Ishikawa (cell line): ENCODE measurements around the gene CCNB3.

Source experiments
- CEBPB ChIP-seq: IDR thresholded peaks from 2 replicates; pipeline ENCODE4 v1.6.1; 2012
- CREB1 ChIP-seq: IDR thresholded peaks from 2 replicates; pipeline ENCODE4 v1.6.1; 2012; ENCODE audit warnings: low read depth
- EGR1 ChIP-seq: IDR thresholded peaks from 2 replicates; pipeline ENCODE4 v1.6.1; 2012
- EP300 ChIP-seq: IDR thresholded peaks from 2 replicates; pipeline ENCODE4 v1.6.1; 2012; ENCODE audit warnings: borderline replicate concordance
- FOXM1 ChIP-seq: IDR thresholded peaks from 2 replicates; pipeline ENCODE4 v1.6.1; 2012; ENCODE audit warnings: low read depth, borderline replicate concordance
- MAX ChIP-seq: IDR thresholded peaks from 2 replicates; pipeline ENCODE4 v1.6.1; 2012
- NFIC ChIP-seq: IDR thresholded peaks from 2 replicates; pipeline ENCODE4 v1.6.1; 2012
- RAD21 ChIP-seq: IDR thresholded peaks from 2 replicates; pipeline ENCODE4 v1.6.1; 2012; ENCODE audit warnings: low read depth
- TAF1 ChIP-seq: IDR thresholded peaks from 2 replicates; pipeline ENCODE4 v1.6.1; 2012; ENCODE audit warnings: low read depth, mild to moderate bottlenecking
- TCF12 ChIP-seq: IDR thresholded peaks from 2 replicates; pipeline ENCODE4 v1.6.1; 2012; ENCODE audit warnings: low read depth
- TEAD4 ChIP-seq: IDR thresholded peaks from 2 replicates; pipeline ENCODE4 v1.6.1; 2012
- YY1 ChIP-seq: IDR thresholded peaks from 2 replicates; pipeline ENCODE4 v1.6.1; 2012; ENCODE audit warnings: low read depth
- ZBTB7A ChIP-seq: IDR thresholded peaks from 2 replicates; pipeline ENCODE4 v1.6.1; 2012; ENCODE audit warnings: low read depth
- TF ChIP-seq, protein P1 (sequence below): IDR thresholded peaks from 2 replicates; pipeline ENCODE4 v1.6.1; 2012
- TF ChIP-seq, protein P2 (sequence below): IDR thresholded peaks from 2 replicates; pipeline ENCODE4 v1.6.1; 2012; ENCODE audit warnings: low read depth, mild to moderate bottlenecking

The CCNB3 gene

GRCh38 chrX:50167366-50167765 lies 37.2 kb upstream of the CCNB3 start:
- no peak for TF ChIP-seq MAX
- no peak for TF ChIP-seq TCF12
- TF ChIP-seq CREB1: no peak
- TF ChIP-seq NFIC: no peak
- TF ChIP-seq FOXM1: no peak
- no peak for TF ChIP-seq TAF1
- TF ChIP-seq CEBPB: no peak
- no peak for TF ChIP-seq EGR1
- TF ChIP-seq, protein P1, sequence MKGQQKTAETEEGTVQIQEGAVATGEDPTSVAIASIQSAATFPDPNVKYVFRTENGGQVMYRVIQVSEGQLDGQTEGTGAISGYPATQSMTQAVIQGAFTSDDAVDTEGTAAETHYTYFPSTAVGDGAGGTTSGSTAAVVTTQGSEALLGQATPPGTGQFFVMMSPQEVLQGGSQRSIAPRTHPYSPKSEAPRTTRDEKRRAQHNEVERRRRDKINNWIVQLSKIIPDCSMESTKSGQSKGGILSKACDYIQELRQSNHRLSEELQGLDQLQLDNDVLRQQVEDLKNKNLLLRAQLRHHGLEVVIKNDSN: no peak

DNA sequence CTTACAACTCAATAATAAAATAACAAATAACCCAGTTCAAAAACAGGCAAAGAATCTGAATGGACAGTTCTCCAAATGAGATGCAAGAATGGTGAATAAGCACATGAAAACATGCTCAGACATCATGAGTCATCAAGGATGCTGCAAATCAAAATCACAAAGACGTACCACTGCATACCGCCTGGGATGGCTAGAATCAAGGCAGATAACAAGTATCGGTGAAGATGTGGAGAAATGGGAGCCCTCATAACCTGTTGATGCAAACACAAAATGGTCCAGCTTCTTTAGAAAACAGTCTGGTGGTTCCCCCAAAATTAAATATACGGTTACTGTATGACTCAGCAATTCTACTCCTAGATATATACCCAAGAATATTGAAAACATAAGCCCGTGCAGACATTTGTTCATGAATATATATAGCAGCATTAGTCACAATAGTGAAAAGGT lies 36.3 kb upstream of the CCNB3 start:
- TF ChIP-seq TEAD4 (no peak), NFIC (no peak), FOXM1 (no peak), CREB1 (no peak), TAF1 (no peak), MAX (no peak), CEBPB (no peak), EP300 (no peak), YY1 (no peak), EGR1 (no peak), RAD21 (no peak)
- TF ChIP-seq, protein P1: no peak
- TF ChIP-seq, protein P2, sequence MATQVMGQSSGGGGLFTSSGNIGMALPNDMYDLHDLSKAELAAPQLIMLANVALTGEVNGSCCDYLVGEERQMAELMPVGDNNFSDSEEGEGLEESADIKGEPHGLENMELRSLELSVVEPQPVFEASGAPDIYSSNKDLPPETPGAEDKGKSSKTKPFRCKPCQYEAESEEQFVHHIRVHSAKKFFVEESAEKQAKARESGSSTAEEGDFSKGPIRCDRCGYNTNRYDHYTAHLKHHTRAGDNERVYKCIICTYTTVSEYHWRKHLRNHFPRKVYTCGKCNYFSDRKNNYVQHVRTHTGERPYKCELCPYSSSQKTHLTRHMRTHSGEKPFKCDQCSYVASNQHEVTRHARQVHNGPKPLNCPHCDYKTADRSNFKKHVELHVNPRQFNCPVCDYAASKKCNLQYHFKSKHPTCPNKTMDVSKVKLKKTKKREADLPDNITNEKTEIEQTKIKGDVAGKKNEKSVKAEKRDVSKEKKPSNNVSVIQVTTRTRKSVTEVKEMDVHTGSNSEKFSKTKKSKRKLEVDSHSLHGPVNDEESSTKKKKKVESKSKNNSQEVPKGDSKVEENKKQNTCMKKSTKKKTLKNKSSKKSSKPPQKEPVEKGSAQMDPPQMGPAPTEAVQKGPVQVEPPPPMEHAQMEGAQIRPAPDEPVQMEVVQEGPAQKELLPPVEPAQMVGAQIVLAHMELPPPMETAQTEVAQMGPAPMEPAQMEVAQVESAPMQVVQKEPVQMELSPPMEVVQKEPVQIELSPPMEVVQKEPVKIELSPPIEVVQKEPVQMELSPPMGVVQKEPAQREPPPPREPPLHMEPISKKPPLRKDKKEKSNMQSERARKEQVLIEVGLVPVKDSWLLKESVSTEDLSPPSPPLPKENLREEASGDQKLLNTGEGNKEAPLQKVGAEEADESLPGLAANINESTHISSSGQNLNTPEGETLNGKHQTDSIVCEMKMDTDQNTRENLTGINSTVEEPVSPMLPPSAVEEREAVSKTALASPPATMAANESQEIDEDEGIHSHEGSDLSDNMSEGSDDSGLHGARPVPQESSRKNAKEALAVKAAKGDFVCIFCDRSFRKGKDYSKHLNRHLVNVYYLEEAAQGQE: no peak

- TF ChIP-seq FOXM1 (no peak), ZBTB7A (no peak), MAX (no peak), RAD21 (no peak)
Observed at GRCh38 chrX:50169717-50170116, 34.8 kb upstream of the CCNB3 start.

DNA sequence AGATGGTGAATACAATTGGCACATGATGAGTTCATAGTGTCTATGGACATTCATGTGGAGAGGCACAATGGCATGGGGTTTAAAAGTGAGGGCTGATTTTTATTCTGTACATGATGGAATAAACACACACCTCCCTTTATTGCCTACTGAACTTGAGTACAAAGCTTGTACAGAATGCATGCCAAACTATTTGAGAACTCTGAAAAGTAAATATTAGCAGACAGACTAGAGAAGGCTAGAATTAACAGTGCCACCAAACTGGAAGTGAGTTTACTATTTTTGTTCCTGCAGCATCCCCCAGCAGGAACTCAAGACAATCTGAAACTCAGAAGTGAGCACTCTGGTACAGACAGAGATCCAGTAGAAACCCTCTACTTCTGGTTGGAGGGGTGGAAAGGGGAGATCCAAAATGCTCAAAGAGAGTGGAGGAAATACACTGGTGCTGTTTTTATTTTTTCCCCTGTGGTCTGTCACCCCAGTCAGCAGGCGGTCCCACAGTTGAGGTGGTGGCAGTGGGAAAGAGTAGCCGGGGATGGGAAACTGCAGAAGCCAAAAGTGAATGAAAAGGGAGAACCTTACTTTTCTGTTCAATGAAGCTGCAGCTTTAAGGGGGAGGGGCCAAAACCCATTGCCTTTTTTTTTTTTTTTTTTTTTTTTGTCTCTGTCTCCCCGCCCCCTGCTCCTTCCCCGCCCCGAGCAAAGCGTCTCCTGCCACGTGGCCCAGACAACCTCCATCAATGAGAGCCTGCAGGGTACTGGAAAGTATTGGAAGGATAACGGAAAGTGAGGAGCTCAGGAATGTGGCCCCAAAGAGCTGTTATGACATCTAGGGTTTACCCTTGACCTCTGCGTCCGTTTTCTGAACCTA lies 24.3 kb upstream of the CCNB3 start:
- no peak for TF ChIP-seq TCF12
- 0 out of 2 replicates have a peak, but pooled peaks have one; percentile 29 for TF ChIP-seq MAX
- no peak for TF ChIP-seq EP300
- TF ChIP-seq YY1: no peak
- no peak for TF ChIP-seq RAD21
- TF ChIP-seq CREB1: no peak
- no peak for TF ChIP-seq TEAD4
- no peak for TF ChIP-seq CEBPB
- TF ChIP-seq ZBTB7A: no peak
- TF ChIP-seq, protein P2: no peak
- TF ChIP-seq EGR1: no peak
- TF ChIP-seq NFIC: no peak
- TF ChIP-seq, protein P1: peak; percentile 33; the same call in 1 of the 2 replicates
- TF ChIP-seq TAF1: no peak
- no peak for TF ChIP-seq FOXM1

GRCh38 chrX:50183891-50184290 lies 20.7 kb upstream of the CCNB3 start:
- TF ChIP-seq MAX: no peak
- no peak for TF ChIP-seq TCF12
- no peak for TF ChIP-seq EP300
- TF ChIP-seq EGR1: no peak
- no peak for TF ChIP-seq RAD21
- no peak for TF ChIP-seq FOXM1
- no peak for TF ChIP-seq NFIC
- no peak for TF ChIP-seq ZBTB7A
- TF ChIP-seq, protein P1: no peak
- TF ChIP-seq, protein P2: no peak
- TF ChIP-seq YY1: no peak
- TF ChIP-seq TEAD4: no peak
- no peak for TF ChIP-seq CEBPB
- no peak for TF ChIP-seq CREB1
- TF ChIP-seq TAF1: no peak
